BJ (cell line): ENCODE measurements around the gene CNPY1. TPM values are rescaled to one million over a fixed set of nuclear protein-coding genes. Genes with fewer than 3 reads are reported as not detected.
"Not testable (repeated sequence)": the region's sequence is repeated elsewhere in the genome, so short reads cannot be mapped to it uniquely, and the experiment has no call there.

Experiments used
- CTCF ChIA-PET: fragments of 350-600 bp; formaldehyde crosslinking; extraction: SDS; loops from one replicate; lab custom pipeline; 2021; ENCODE audit warnings: antibody characterized with exemption, inconsistent platforms; lab: Yijun Ruan, JAX
- POLR2A ChIA-PET: fragments of 300-600 bp; sonication (Branson Sonifier 250); formaldehyde crosslinking; extraction: SDS; loops from one replicate; lab custom pipeline; 2021; ENCODE audit warnings: antibody characterized with exemption; lab: Charles Lee
- DNase-seq: peaks from one replicate; pipeline ENCODE4 v3.0.0-alpha.2; 2011; ENCODE audit warnings: low read depth
- H3K27me3 ChIP-seq: 2 replicates; pipeline ENCODE4 v1.6.0; 2011; ENCODE audit warnings: low read length; ENCODE audit not compliant: control insufficient read depth, insufficient read depth
- H3K36me3 ChIP-seq: 2 replicates; pipeline ENCODE4 v1.5.1; 2011; ENCODE audit warnings: low read length; ENCODE audit not compliant: control insufficient read depth, insufficient read depth
- H3K4me3 ChIP-seq: 2 replicates; pipeline ENCODE4 v1.5.1; 2011; ENCODE audit warnings: low read depth, mild to moderate bottlenecking, control low read depth, low read length
- polyA plus RNA-seq: library from polyadenylated mRNA; depleted of rRNA; stranded (reverse); fragments of >200 nt; gene quantifications from 2 replicates; pipeline ENCODE4 v1.2.3, GENCODE V29; 2011
- TF ChIP-seq, protein P1 (sequence below): IDR thresholded peaks from 2 replicates; pipeline ENCODE4 v1.5.1; 2011; ENCODE audit warnings: low read depth, mild to moderate bottlenecking, control low read depth, inconsistent platforms, low read length, moderate library complexity; ENCODE audit not compliant: insufficient read depth

The CNPY1 gene
- polyA plus RNA-seq, 1 experiment, result not detected

DNA sequence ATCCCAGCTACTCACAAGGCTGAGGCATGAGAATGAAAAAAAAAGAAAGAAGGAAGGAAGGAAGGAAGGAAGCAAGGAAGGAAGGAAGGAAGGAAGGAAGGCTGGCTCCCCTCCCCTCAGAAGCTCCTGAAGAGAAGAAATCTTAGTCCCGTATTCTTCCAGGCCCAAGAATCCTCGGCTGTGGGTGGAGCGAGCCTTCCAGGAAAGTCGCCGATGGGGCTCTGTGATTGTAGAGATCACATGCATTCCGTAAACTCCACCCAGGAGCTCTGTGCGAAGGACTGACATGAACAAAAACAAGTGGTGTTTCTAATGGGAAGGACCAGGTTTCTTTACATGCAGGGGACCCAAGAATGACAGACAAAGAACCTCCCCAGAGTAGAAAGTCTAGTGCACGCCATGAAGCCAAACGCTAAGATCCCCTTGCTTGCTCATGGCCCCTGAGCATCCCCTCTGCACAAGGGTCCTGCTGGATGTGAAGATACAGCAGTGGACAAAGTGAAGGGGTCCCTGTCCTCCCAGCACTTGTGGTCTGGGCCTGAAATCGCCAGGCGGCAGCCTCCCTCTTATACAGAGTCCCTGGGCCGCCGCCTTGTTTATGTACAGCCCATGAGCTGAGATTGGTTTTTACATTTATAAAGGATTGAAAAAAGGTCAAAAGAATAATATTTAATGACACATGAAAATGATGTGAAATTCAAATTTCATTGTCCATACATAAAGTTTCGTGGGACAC, 25.2 kb downstream of the CNPY1 start:
- POLR2A ChIA-PET, result no interaction called here
- peaks cover 4% of the 10 kb centered on the region for H3K27me3 ChIP-seq
- TF ChIP-seq, protein P1, sequence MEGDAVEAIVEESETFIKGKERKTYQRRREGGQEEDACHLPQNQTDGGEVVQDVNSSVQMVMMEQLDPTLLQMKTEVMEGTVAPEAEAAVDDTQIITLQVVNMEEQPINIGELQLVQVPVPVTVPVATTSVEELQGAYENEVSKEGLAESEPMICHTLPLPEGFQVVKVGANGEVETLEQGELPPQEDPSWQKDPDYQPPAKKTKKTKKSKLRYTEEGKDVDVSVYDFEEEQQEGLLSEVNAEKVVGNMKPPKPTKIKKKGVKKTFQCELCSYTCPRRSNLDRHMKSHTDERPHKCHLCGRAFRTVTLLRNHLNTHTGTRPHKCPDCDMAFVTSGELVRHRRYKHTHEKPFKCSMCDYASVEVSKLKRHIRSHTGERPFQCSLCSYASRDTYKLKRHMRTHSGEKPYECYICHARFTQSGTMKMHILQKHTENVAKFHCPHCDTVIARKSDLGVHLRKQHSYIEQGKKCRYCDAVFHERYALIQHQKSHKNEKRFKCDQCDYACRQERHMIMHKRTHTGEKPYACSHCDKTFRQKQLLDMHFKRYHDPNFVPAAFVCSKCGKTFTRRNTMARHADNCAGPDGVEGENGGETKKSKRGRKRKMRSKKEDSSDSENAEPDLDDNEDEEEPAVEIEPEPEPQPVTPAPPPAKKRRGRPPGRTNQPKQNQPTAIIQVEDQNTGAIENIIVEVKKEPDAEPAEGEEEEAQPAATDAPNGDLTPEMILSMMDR, result no peak
- CTCF ChIA-PET, result interaction anchor here (0.7 kb wide), 1 partner anchor 63 kb away, joined by 3 read pairs; no protein-coding TSS in a partner anchor
- DNase-seq, result no peak
- H3K4me3 ChIP-seq, result no peak overlapping the region
- no peaks in the 10 kb centered on the region for H3K36me3 ChIP-seq

DNA sequence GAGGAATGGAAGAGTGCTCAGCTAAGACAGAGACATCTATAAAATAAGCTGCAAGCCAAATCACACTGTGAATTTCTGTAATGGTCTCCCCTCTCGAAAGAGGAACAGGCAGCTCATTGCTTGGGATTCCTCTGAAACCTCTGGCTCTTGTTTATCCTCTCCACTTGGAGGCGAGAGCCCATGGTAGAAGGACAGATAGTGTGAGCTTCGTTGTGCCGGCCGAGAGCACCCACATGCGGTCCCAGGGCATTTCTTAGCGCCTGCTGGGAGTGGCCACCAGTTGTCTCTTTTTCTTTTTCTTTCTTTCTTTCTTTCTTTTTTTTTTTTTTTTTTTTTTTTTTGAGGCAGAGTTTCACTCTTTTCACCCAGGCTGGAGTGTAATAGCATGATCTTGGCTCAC, 26.2 kb downstream of the CNPY1 start:
- POLR2A ChIA-PET, result no interaction called here
- peaks cover 4% of the 10 kb centered on the region for H3K27me3 ChIP-seq
- no peak overlapping the region for H3K4me3 ChIP-seq
- CTCF ChIA-PET, result no interaction called here
- no peak for DNase-seq
- no peaks in the 10 kb centered on the region for H3K36me3 ChIP-seq
- TF ChIP-seq, protein P1, result no peak

DNA sequence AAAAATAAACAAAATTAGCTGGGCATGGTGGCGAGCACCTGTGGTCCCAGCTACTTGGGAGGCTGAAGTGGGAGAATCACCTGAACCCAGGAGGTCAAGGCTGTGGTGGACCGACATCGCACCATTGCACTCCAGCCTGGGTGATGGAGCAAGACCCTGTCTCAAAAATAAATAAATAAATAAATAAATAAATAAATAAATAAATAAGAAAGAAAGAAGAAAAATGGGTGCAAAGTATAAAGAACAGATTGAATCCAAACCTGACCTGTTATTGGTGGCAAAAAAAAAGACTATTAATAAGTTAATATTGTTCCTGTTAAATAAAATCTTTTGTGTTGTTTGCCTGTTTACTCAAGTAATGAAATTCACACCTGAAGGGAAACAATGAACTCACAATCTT, 27.0 kb downstream of the CNPY1 start:
- DNase-seq, H3K27me3 ChIP-seq, CTCF ChIA-PET, H3K4me3 ChIP-seq, POLR2A ChIA-PET, H3K36me3 ChIP-seq: not testable (repeated sequence)

DNA sequence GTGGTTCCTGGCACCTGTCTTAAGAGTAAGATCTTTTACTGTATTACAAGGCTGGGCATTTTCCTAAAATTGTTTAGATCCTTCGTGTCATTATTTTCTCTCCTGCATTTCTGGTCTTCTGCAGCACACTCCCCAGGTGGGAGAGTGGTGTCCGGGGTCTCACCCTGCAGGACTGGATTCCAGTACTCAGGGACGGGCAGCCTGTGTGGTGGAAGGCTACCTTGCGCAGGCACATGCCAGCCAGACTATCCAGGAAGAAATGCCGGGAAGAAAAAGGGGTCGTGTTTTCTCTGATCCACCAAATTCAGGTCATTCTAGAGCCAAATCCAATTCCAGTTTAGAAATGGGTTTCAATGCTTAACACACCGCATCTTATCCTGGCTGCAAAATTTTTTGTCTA, 27.7 kb downstream of the CNPY1 start:
- CTCF ChIA-PET, result no interaction called here
- peaks cover 4% of the 10 kb centered on the region for H3K27me3 ChIP-seq
- POLR2A ChIA-PET, result no interaction called here
- H3K4me3 ChIP-seq, result no peak overlapping the region
- no peaks in the 10 kb centered on the region for H3K36me3 ChIP-seq
- TF ChIP-seq, protein P1, result no peak
- DNase-seq, result no peak

DNA sequence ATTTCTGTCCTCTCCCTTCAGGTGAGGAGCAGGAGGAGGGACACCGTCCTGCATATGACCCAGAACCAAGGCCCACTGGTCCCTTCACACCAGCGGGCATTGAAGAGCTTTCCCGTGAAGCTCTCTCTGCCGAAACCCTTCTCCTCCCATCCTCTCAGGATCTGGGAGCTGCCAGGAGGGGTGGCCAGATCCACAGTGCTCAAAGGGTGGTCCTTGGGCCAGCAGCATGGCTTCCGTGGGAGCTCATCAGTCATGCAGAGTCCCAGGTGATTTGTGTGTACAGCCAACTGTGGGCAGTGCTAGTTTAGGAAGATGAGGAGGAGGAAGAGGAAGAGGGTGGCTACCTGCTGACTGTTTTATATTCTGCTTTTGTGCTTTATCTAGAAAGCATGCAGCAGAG, 28.4 kb downstream of the CNPY1 start:
- TF ChIP-seq, protein P1, result no peak
- no peak overlapping the region for H3K4me3 ChIP-seq
- no peak for DNase-seq
- CTCF ChIA-PET, result no interaction called here
- H3K36me3 ChIP-seq, result no peaks in the 10 kb centered on the region
- peaks cover 4% of the 10 kb centered on the region for H3K27me3 ChIP-seq
- POLR2A ChIA-PET, result no interaction called here

DNA sequence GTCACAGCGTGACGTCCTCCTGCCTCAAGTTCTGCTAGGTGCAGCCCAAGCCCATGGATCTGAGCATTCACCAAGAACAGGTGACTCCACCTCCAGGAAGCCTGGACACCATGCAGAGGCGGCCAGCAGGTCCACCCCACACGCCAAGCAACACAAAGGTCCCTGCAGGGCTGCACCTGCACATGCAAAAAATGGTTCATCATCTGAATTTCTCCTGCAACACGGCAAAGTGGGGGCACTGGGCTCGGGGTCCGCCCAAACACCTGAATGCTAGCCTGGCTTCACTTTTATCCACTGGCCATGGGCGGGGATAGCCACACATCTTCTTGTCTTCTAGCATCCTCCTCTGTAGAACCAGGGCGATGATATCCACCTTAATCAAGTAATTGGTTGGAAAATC, 28.9 kb downstream of the CNPY1 start:
- H3K36me3 ChIP-seq, result no peaks in the 10 kb centered on the region
- no peak overlapping the region for H3K4me3 ChIP-seq
- TF ChIP-seq, protein P1, result no peak
- ChIA-PET POLR2A (no interaction called here), CTCF (no interaction called here)
- no peak for DNase-seq
- H3K27me3 ChIP-seq, result peaks cover 2% of the 10 kb centered on the region
